CD14-positive monocyte (primary cell): ENCODE data around the gene OXLD1. TPM values are rescaled to one million over a fixed set of nuclear protein-coding genes. Genes with fewer than 3 reads are reported as not detected.

Source experiments
- DNase-seq, 3 donors: peaks; one replicate each; pipeline ENCODE4 v3.0.0-alpha.2; 2011 to 2022
- H2AFZ ChIP-seq: 2 replicates; pipeline ENCODE4 v1.6.0; 2012; ENCODE audit warnings: mild to moderate bottlenecking, low read depth, low read length, inconsistent platforms; ENCODE audit not compliant: insufficient read depth, poor library complexity, severe bottlenecking
- H3K27ac ChIP-seq, 2 donors: 1 replicate in 1 of 2; 2 replicates in 1 of 2; pipeline ENCODE4 v1.5.1; 2012 to 2013; ENCODE audit warnings: low read length in 2 of 2, control low read depth in 1 of 2, inconsistent platforms in 1 of 2, low read depth in 1 of 2, mild to moderate bottlenecking in 1 of 2
- H3K27me3 ChIP-seq, 2 donors: one replicate each; pipeline versions ENCODE4 v1.6.0 to v1.6.1; 2011 to 2013; ENCODE audit warnings: low read length in 2 of 2; ENCODE audit not compliant: control insufficient read depth in 2 of 2, insufficient read depth in 2 of 2
- H3K36me3 ChIP-seq, 2 donors: replicated peaks in 1 of 2; 1 replicate in 1 of 2; 2 replicates in 1 of 2; pipeline versions ENCODE4 v1.5.1 to v1.6.1; 2012 to 2013; ENCODE audit warnings: low read length in 2 of 2, control low read depth in 1 of 2, inconsistent platforms in 1 of 2, mild to moderate bottlenecking in 1 of 2; ENCODE audit not compliant: insufficient read depth in 2 of 2, control insufficient read depth in 1 of 2
- H3K4me1 ChIP-seq, 2 donors: 1 replicate in 1 of 2; 2 replicates in 1 of 2; pipeline versions ENCODE4 v1.5.1 to v1.6.1; 2012 to 2013; ENCODE audit warnings: low read length in 2 of 2, control low read depth in 1 of 2, inconsistent platforms in 1 of 2, mild to moderate bottlenecking in 1 of 2, moderate library complexity in 1 of 2; ENCODE audit not compliant: insufficient read depth in 2 of 2, control insufficient read depth in 1 of 2
- H3K4me2 ChIP-seq: replicated peaks from 2 replicates; pipeline ENCODE3; 2012; ENCODE audit warnings: low read length, moderate library complexity, mild to moderate bottlenecking; ENCODE audit not compliant: poor library complexity, severe bottlenecking; ENCODE audit errors: extremely low read depth
- H3K4me3 ChIP-seq, 3 experiments: fragments of 200-600 bp in 1 of 3; sonication (generic) in 1 of 3; replicated peaks in 1 of 3; 1 replicate in 2 of 3; 2 replicates in 1 of 3; pipeline ENCODE4 v1.5.1; 2011 to 2013; ENCODE audit warnings: low read length in 3 of 3, mild to moderate bottlenecking in 3 of 3, control low read depth in 2 of 3, low read depth in 2 of 3, inconsistent platforms in 1 of 3, moderate library complexity in 1 of 3
- H3K79me2 ChIP-seq: 2 replicates; pipeline ENCODE4 v1.6.0; 2012; ENCODE audit warnings: mild to moderate bottlenecking, control low read depth, inconsistent platforms, low read length, moderate library complexity; ENCODE audit not compliant: insufficient read depth
- H3K9ac ChIP-seq: 2 replicates; pipeline ENCODE4 v1.6.0; 2017; ENCODE audit warnings: low read length, mild to moderate bottlenecking; ENCODE audit not compliant: insufficient read depth, poor library complexity, severe bottlenecking
- H3K9me3 ChIP-seq, 2 donors: replicated peaks in 1 of 2; 1 replicate in 1 of 2; 2 replicates in 1 of 2; pipeline versions ENCODE4 v1.5.1 to v1.6.1; 2012 to 2013; ENCODE audit warnings: low read length in 2 of 2, control low read depth in 1 of 2; ENCODE audit not compliant: control insufficient read depth in 1 of 2, insufficient read depth in 1 of 2
- H4K20me1 ChIP-seq: 2 replicates; pipeline ENCODE4 v1.6.0; 2012; ENCODE audit warnings: mild to moderate bottlenecking, low read length, control low read depth, moderate library complexity; ENCODE audit not compliant: insufficient read depth
- H3K27ac Mint-ChIP-seq, 7 donors: one replicate each; pipeline ENCODE4 v1.8.0; 2020; ENCODE audit warnings: mild to moderate bottlenecking in 7 of 7, mixed read lengths in 7 of 7, moderate library complexity in 6 of 7, inconsistent platforms in 2 of 7
- H3K27me3 Mint-ChIP-seq, 3 donors: one replicate each; pipeline ENCODE4 v1.8.0; 2021 to 2022; ENCODE audit warnings: low read depth in 3 of 3, mild to moderate bottlenecking in 3 of 3, mixed read lengths in 3 of 3, moderate library complexity in 3 of 3, inconsistent platforms in 1 of 3
- H3K36me3 Mint-ChIP-seq, 2 donors: one replicate each; pipeline ENCODE4 v1.8.0; 2020; ENCODE audit warnings: mixed read lengths in 2 of 2, inconsistent platforms in 1 of 2, mild to moderate bottlenecking in 1 of 2
- H3K4me1 Mint-ChIP-seq: one replicate; pipeline ENCODE4 v1.8.0; 2020; ENCODE audit warnings: mild to moderate bottlenecking, mixed read lengths
- H3K4me3 Mint-ChIP-seq, 2 donors: one replicate each; pipeline ENCODE4 v1.8.0; 2020; ENCODE audit warnings: mild to moderate bottlenecking in 2 of 2, mixed read lengths in 2 of 2, moderate library complexity in 1 of 2
- H3K9me3 Mint-ChIP-seq, 7 donors: one replicate each; pipeline ENCODE4 v1.8.0; 2020 to 2022; ENCODE audit warnings: mixed read lengths in 7 of 7, mild to moderate bottlenecking in 6 of 7, moderate library complexity in 6 of 7, inconsistent platforms in 2 of 7
- WGBS: methylation state at CpG from one replicate; pipeline ENCODE4 v1.1.5; 2013; ENCODE audit warnings: missing lambda C conversion rate; ENCODE audit not compliant: insufficient coverage; 5-methylcytosine and 5-hydroxymethylcytosine counted together
- intact Hi-C, 2 donors: fragments of 100-400 bp; cut with micrococcal nuclease; formaldehyde crosslinking; loops; one replicate each; pipeline versions ENCODE4 v1.15.0 to v1.15.1; 2023
- polyA plus RNA-seq, 3 donors: library from polyadenylated mRNA; depleted of rRNA in 1 of 3; unstranded in 2 of 3; stranded (reverse) in 1 of 3; fragments of 300-500 nt in 2 of 3; fragments of >200 nt in 1 of 3; fragmentation: Illumina TruSeq in 2 of 3; gene quantifications; 1 replicate in 2 of 3; 2 replicates in 1 of 3; pipeline ENCODE4 v1.2.3, GENCODE V29; 2012 to 2021
- TF ChIP-seq, protein P1 (sequence below): fragments of 200-600 bp; IDR thresholded peaks from one replicate; pipeline ENCODE4 v1.8.0; 2022; ENCODE audit warnings: antibody characterized with exemption, mild to moderate bottlenecking

The OXLD1 gene
- polyA plus RNA-seq, 3 donors: 46.0 to 61.1 (median 51.8) TPM

DNA sequence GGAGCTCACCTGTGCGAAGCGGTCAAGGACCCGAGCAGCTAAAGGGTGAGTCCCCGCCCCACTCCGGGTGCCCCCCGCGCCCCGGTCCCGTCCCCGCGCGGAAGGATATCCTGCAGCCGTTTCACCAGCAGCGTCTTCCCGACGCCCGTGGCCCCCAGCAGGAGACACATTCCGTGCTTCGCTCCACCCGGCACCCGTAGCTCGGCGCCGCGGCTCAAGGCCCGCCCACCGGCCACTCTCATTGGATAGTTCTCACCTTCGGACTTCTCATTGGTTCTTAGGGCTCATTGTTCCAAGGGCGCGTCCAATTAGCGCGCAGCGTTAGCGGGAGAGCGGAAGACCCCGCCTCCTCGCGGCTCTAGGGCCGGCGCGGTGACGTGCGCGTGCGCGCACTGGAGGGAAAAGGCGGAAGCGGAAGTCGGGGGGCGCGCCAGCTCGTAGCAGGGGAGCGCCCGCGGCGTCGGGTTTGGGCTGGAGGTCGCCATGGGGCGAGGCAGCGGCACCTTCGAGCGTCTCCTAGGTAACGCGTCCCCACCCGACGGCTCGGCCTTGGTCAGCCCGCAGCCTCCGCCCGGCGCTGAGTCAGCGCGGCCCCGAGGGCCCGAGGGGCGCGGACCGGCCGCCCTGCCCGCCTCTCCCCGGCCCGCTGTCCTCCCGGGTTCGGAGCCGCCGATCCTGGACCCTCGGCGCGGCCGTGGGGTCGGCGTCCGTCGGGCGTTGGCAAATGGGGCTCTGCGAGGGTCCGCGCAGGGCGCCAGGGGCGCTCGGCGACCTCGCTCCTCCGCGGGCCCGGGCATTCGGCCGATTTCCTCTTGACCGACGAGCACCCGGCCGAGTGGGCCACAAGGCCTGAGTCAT lies 17.4 kb upstream of the OXLD1 start, which contains the start of the genes ARL16 and HGS:
TSS of gene ARL16 (minus strand) at position 214 of the 858 bp plus-strand sequence. CDS start at position 170, 44 bp downstream.
TSS of gene HGS (plus strand) at position 428 of the 858 bp plus-strand sequence. CDS start at position 484, 56 bp downstream.
- Histone ChIP-seq H3K27me3 (no peaks in the 10 kb centered on the region), H4K20me1 (peaks cover 49% of the 10 kb centered on the region), H2AFZ (peak within 1 kb of the TSS; percentile 93), H3K9ac (peak within 1 kb of the TSS; percentile 98), H3K36me3 (peaks cover 43 to 45% of the 10 kb centered on the region in 2 donors), H3K4me2 (peak within 1 kb of the TSS; percentile 93), H3K79me2 (peaks cover 74% of the 10 kb centered on the region), H3K9me3 (no peaks in the 10 kb centered on the region), H3K4me3 (peak within 1 kb of the TSS; percentile 84 to 99 (median 97)), H3K4me1 (peaks cover 22 to 25% of the 10 kb centered on the region in 2 donors), H3K27ac (peak within 1 kb of the TSS; percentile 51 to 94)
- intact Hi-C loops: loop anchor here (1.0 to 2.0 kb wide), 4 partner anchors 17 to 19 kb away; partner anchors contain the start of genes MRPL12 (in 2 of the 2), CCDC137 (in 1 of the 2) and OXLD1 (in 1 of the 2)
- Mint-ChIP-seq H3K9me3 (no peaks in the 10 kb centered on the region), H3K4me3 (peak within 1 kb of the TSS; percentile 87 to 92), H3K27me3 (peaks cover 0 to 1% (median 0%) of the 10 kb centered on the region in 3 donors), H3K27ac (peak within 1 kb of the TSS; percentile 86 to 98 (median 94)), H3K36me3 (peaks cover 31 to 51% of the 10 kb centered on the region in 2 donors), H3K4me1 (peaks cover 25% of the 10 kb centered on the region)
- TF ChIP-seq, protein P1, sequence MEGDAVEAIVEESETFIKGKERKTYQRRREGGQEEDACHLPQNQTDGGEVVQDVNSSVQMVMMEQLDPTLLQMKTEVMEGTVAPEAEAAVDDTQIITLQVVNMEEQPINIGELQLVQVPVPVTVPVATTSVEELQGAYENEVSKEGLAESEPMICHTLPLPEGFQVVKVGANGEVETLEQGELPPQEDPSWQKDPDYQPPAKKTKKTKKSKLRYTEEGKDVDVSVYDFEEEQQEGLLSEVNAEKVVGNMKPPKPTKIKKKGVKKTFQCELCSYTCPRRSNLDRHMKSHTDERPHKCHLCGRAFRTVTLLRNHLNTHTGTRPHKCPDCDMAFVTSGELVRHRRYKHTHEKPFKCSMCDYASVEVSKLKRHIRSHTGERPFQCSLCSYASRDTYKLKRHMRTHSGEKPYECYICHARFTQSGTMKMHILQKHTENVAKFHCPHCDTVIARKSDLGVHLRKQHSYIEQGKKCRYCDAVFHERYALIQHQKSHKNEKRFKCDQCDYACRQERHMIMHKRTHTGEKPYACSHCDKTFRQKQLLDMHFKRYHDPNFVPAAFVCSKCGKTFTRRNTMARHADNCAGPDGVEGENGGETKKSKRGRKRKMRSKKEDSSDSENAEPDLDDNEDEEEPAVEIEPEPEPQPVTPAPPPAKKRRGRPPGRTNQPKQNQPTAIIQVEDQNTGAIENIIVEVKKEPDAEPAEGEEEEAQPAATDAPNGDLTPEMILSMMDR: no peak
- DNase-seq: peak; percentile 98 to 99 (median 99)
- under 1% methylated on average over 107 of the region's 112 CpGs for WGBS

DNA sequence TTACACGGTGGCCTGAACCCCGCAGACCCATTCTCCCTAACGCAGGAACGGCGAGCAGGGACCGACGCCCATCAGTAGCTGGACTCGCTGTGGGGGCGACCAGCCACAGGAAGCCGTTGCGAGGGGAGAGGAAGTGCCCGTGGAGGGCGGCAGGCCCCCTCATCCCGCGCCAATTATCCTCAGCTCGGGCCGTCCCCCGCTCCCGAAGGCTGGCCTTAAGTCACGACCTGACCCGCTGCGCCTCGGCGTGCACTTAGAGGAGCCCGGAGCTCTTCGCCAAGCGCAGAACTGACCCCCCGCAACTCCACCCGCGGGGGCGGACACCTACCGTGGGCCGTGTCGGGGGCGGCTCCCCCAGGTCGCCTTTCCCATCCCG lies 16.8 kb upstream of the OXLD1 start:
- WGBS: under 1% methylated on average over 36 of the region's 37 CpGs
- peak overlapping the region; percentile 28 to 94 for H3K27ac ChIP-seq
- H3K9me3 ChIP-seq: no peaks in the 10 kb centered on the region
- peak overlapping the region; percentile 84 to 99 (median 97) for H3K4me3 ChIP-seq
- TF ChIP-seq, protein P1: no peak
- peaks cover 43% of the 10 kb centered on the region for H4K20me1 ChIP-seq
- intact Hi-C loops: loop anchor here (1.0 to 2.0 kb wide), 3 partner anchors 16 to 20 kb away; partner anchors contain the start of genes CCDC137 (in 1 of the 2), MRPL12 (in 1 of the 2) and OXLD1 (in 1 of the 2)
- H3K27me3 Mint-ChIP-seq: peaks cover 0 to 1% (median 0%) of the 10 kb centered on the region in 3 donors
- peaks cover 25% of the 10 kb centered on the region for H3K4me1 Mint-ChIP-seq
- peak overlapping the region; percentile 93 for H3K4me2 ChIP-seq
- peaks cover 22 to 25% of the 10 kb centered on the region in 2 donors for H3K4me1 ChIP-seq
- peak overlapping the region; percentile 84 to 91 for H3K4me3 Mint-ChIP-seq
- H2AFZ ChIP-seq: peak overlapping the region; percentile 93
- peak overlapping the region; percentile 98 for H3K9ac ChIP-seq
- no peaks in the 10 kb centered on the region for H3K27me3 ChIP-seq
- H3K36me3 ChIP-seq: peaks cover 37 to 39% of the 10 kb centered on the region in 2 donors
- DNase-seq: no peak
- peaks cover 27 to 45% of the 10 kb centered on the region in 2 donors for H3K36me3 Mint-ChIP-seq
- H3K27ac Mint-ChIP-seq: peak overlapping the region in 6 of 7 donors; percentile 60 to 90 (median 86)
- H3K79me2 ChIP-seq: peaks cover 67% of the 10 kb centered on the region
- no peaks in the 10 kb centered on the region for H3K9me3 Mint-ChIP-seq
